PC-9 (cell line): Measurements from ENCODE around the gene SELENOI.

Source experiments
- CTCF ChIP-seq: fragments of 200-600 bp; sonication (generic); conservative IDR thresholded peaks from 2 replicates; pipeline ENCODE4 v1.6.1; 2017; ENCODE audit warnings: mixed run types, antibody characterized with exemption, mild to moderate bottlenecking, moderate library complexity
- EZH2 ChIP-seq: fragments of 200-600 bp; sonication (generic); IDR thresholded peaks from 2 replicates; pipeline ENCODE4 v1.8.0; 2017; ENCODE audit warnings: antibody characterized with exemption, low read depth

- TF ChIP-seq CTCF (no peak), EZH2 (no peak)
Measured at GRCh38 chr2:26366957-26367356, 21.0 kb downstream of the SELENOI start.
